Measurements from ENCODE around the gene SPTBN4. TPM values are rescaled to one million over a fixed set of nuclear protein-coding genes. Genes with fewer than 3 reads are reported as not detected.

The SPTBN4 gene
- total and polyA plus RNA-seq, 5 donors, result 3.2 to 6.4 (median 5.4) TPM

- 3% methylated on average over 43 of the region's 43 CpGs for WGBS
- Histone ChIP-seq H3K27ac (ENCODE audit: low read length) (peak overlapping the region; percentile 62), H3K4me3 (ENCODE audit: low read length) (peak overlapping the region; percentile 38), H3K27me3 (ENCODE audit: control insufficient read depth, insufficient read depth) (no peaks in the 10 kb centered on the region), H3K9me3 (ENCODE audit: control insufficient read depth, low read length) (no peaks in the 10 kb centered on the region), H3K4me1 (ENCODE audit: control insufficient read depth, insufficient read depth, low read length) (peaks cover 4% of the 10 kb centered on the region)
- DNase-seq (peak; percentile 66 to 90 (median 89)), ATAC-seq (peak in 1 of 2 donors; percentile 1)
- intact Hi-C loops (cut with DNase I), result loop anchor here (2.0 to 10.0 kb wide), 8 partner anchors 53 to 295 kb away; partner anchors contain the start of genes BLVRB (in 1 of the 4) and SPTBN4 (in 1 of the 4)
Observed at GRCh38 chr19:40599902-40600569, 133.2 kb downstream of the SPTBN4 start.

DNA sequence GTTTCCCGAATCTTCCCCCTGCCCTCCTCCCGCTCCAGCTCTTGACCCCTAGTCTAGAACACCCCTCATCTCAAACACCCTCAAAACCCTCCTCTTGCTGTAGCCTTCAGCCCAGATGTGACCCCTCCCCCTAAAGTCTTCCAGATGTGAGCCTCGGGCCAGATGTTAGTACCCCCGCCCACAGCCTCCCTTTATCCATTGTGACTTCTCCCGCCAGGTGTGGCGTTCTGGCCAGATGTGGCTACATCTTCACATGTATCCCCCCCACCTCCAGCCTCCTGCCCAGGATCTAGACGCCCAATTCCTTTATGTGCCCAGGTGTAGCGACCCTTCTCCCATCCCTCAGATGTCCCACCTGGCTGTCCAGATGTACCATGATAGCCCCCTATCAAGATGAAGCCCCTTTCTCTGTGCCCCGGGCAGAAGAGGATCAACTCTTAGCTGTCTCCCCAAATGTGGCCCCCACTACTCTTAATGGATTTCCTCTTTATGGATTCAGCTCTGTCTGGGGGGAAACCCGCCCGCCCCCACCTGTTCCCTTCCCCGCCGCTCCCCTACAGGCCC is 133.9 kb downstream of the SPTBN4 start:
- ATAC-seq (no peak), DNase-seq (peak in 2 of 3 donors; percentile 68 to 71)
- peak overlapping the region; percentile 55 for H3K4me3 ChIP-seq (ENCODE audit: low read length)
- no peaks in the 10 kb centered on the region for H3K9me3 ChIP-seq (ENCODE audit: control insufficient read depth, low read length)
- 9% methylated on average over 13 of the region's 13 CpGs for WGBS
- peak overlapping the region; percentile 62 for H3K27ac ChIP-seq (ENCODE audit: low read length)
- intact Hi-C loops (cut with DNase I), result loop anchor here in 1 of 4 donors (10.0 kb wide), 1 partner anchor 136 kb away; the partner anchor contains the start of genes BLVRB and SPTBN4
- H3K27me3 ChIP-seq (ENCODE audit: control insufficient read depth, insufficient read depth), result no peaks in the 10 kb centered on the region
- H3K4me1 ChIP-seq (ENCODE audit: control insufficient read depth, insufficient read depth, low read length), result peaks cover 4% of the 10 kb centered on the region

DNA sequence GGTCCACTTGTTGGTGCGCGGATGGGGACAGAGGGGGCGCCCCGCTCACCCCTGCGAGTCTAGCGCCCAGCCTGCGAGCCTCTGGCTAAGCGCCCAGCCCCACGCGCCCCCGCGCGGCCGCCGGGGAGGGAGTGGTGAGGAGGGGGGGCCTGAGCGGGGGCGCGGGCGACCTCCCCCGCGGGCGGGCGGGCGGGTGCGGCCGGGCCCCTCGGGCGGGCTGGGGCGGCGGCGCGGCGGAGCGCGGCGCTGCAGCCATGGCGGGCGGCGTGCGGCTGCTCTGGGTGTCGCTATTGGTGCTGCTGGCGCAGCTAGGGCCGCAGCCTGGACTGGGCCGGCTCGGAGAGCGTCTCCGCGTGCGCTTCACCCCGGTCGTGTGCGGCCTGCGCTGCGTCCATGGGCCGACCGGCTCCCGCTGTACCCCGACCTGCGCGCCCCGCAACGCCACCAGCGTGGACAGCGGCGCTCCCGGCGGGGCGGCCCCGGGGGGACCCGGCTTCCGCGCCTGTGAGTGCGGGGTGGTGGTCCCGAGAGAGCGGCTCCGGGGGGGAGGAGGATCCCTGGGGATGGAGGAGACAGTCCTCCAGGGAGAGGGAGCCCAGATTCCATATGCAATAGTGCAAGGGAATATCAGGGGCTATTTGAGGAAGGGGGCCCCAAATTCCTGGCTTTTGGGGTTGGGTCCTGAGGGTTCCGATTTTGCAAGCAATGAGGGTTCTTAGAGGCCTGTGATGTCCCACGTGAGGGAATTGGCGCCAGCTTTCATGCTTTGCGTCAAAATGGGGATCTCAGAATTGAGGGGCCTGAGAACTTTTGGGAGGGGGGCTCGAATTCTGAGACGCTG is 134.6 kb downstream of the SPTBN4 start, which contains the start of gene LTBP4:
Gene LTBP4 (plus strand): TSS at position 236 of the 841 bp plus-strand sequence. CDS start 19 bp downstream, at position 255.
- peak within 1 kb of the TSS; percentile 62 for H3K27ac ChIP-seq (ENCODE audit: low read length)
- peaks cover 4% of the 10 kb centered on the region for H3K4me1 ChIP-seq (ENCODE audit: control insufficient read depth, insufficient read depth, low read length)
- no peaks in the 10 kb centered on the region for H3K9me3 ChIP-seq (ENCODE audit: control insufficient read depth, low read length)
- peak; percentile 76 to 94 (median 92) for DNase-seq
- no peak for ATAC-seq
- WGBS, result 1% methylated on average over 82 of the region's 82 CpGs
- intact Hi-C loops (cut with DNase I), result loop anchor here in 1 of 4 donors (10.0 kb wide), 1 partner anchor 137 kb away; the partner anchor contains the start of genes BLVRB and SPTBN4
- H3K4me3 ChIP-seq (ENCODE audit: low read length), result peak within 1 kb of the TSS; percentile 55
- no peaks in the 10 kb centered on the region for H3K27me3 ChIP-seq (ENCODE audit: control insufficient read depth, insufficient read depth)

- Histone ChIP-seq H3K4me3 (ENCODE audit: low read length) (peak overlapping the region; percentile 39), H3K4me1 (ENCODE audit: control insufficient read depth, insufficient read depth, low read length) (peaks cover 6% of the 10 kb centered on the region), H3K27ac (ENCODE audit: low read length) (peak overlapping the region; percentile 40), H3K27me3 (ENCODE audit: control insufficient read depth, insufficient read depth) (no peaks in the 10 kb centered on the region), H3K9me3 (ENCODE audit: control insufficient read depth, low read length) (no peaks in the 10 kb centered on the region)
- DNase-seq (no peak), ATAC-seq (no peak)
- 25% methylated on average over 2 of the region's 2 CpGs for WGBS
- intact Hi-C loops (cut with DNase I), result loop anchor here in 1 of 4 donors (10.0 kb wide), 1 partner anchor 138 kb away; the partner anchor contains the start of genes BLVRB and SPTBN4
Observed at GRCh38 chr19:40603071-40603388, 136.2 kb downstream of the SPTBN4 start.

DNA sequence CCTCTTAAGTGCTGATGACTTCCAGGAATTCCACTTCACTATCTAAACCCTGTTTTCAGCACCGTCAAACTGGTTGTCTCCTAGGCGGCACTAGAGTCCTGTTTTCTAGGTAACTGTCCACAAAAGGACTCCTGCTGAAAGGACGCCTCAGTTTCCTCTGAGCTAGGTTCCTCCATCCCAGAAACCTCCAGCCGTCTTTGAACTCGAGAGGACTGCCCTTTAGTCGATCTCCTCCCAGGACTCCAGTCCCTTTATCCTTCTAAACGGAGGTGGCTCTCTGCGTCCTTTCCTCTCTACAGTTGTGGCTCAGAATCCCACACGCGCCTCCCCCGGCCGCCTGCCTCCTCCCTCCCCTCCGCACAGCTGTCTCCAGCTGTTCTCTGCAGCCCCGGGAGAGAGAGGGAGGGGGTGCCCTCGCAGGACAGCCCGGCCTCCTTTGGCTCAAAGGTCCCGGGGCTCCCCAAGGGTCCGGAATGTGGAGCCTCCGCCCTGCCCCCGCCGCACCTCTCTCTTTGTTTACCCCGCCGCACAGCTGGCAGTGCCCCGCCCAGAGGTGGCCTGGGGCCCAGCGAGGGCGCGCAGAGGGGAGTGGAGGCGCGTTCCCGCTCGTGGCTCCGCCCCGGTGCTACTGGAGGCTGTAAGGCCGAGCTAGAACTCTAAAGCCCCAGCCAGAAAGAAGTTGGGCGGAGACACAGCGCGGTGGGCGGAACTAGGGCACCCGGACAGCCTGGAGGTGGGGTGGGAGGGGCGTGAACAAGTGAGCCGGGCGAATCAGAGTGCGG is 136.8 kb downstream of the SPTBN4 start:
- DNase-seq (peak; percentile 98 to 99 (median 99)), ATAC-seq (peak; percentile 81 to 83)
- intact Hi-C loops (cut with DNase I), result loop anchor here in 1 of 4 donors (10.0 kb wide), 1 partner anchor 139 kb away; the partner anchor contains the start of genes BLVRB and SPTBN4
- WGBS, result under 1% methylated on average over 43 of the region's 43 CpGs
- H3K9me3 ChIP-seq (ENCODE audit: control insufficient read depth, low read length), result no peaks in the 10 kb centered on the region
- peak overlapping the region; percentile 40 for H3K27ac ChIP-seq (ENCODE audit: low read length)
- no peaks in the 10 kb centered on the region for H3K27me3 ChIP-seq (ENCODE audit: control insufficient read depth, insufficient read depth)
- peaks cover 6% of the 10 kb centered on the region for H3K4me1 ChIP-seq (ENCODE audit: control insufficient read depth, insufficient read depth, low read length)
- peak overlapping the region; percentile 39 for H3K4me3 ChIP-seq (ENCODE audit: low read length)

DNA sequence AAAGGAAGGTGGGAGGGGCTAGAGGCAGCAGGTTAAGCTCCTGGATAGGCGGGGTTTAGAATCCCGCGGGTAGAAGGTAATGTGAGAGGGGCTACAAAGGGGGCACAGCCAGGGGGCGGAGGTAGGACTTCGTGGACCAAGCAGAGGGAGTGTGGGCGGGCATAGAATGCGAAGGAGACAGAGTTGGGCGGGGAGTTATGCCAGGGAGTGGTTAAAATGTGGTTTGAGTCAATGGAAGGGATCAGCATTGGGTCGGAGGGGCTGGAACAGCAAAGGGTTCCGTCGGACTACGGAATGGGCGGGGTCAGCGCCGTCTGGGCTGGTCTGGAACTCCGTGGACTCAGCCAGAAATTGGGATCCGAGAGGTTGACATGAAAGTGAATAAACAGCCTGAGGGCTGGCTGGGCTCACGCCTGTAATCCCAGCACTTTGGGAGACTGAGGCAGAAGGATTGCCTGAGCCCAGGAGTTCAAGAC is 137.4 kb downstream of the SPTBN4 start:
- peaks cover 6% of the 10 kb centered on the region for H3K4me1 ChIP-seq (ENCODE audit: control insufficient read depth, insufficient read depth, low read length)
- H3K27me3 ChIP-seq (ENCODE audit: control insufficient read depth, insufficient read depth), result no peaks in the 10 kb centered on the region
- no peak for DNase-seq
- H3K9me3 ChIP-seq (ENCODE audit: control insufficient read depth, low read length), result no peaks in the 10 kb centered on the region
- 10% methylated on average over 18 of the region's 18 CpGs for WGBS
- intact Hi-C loops (cut with DNase I), result loop anchor here in 1 of 4 donors (10.0 kb wide), 1 partner anchor 139 kb away; the partner anchor contains the start of genes BLVRB and SPTBN4
- peak overlapping the region; percentile 39 for H3K4me3 ChIP-seq (ENCODE audit: low read length)
- H3K27ac ChIP-seq (ENCODE audit: low read length), result peak overlapping the region; percentile 40
- ATAC-seq, result no peak

DNA sequence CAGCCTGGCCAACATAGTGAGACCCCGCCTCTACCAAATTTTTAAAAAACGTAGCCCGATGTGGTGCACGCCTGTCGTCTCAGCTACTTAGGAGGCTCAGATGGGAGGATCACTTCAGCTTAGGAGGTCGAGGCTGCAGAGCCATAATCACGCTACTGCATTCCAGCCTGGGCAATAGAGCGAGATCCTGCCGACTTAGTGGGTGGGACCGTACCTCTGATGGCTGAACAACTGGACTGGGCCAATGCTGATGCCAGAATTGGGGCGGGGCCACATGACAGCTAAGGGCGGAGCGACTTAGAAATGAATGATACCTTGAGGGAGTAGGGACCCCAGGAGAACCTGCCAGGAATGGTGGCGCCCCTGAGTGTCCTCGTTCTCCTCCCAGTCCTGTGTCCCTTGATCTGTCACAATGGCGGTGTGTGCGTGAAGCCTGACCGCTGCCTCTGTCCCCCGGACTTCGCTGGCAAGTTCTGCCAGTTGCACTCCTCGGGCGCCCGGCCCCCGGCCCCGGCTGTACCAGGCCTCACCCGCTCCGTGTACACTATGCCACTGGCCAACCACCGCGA is 137.9 kb downstream of the SPTBN4 start:
- ATAC-seq (no peak), DNase-seq (peak in 2 of 3 donors; percentile 78)
- no peaks in the 10 kb centered on the region for H3K27me3 ChIP-seq (ENCODE audit: control insufficient read depth, insufficient read depth)
- peaks cover 6% of the 10 kb centered on the region for H3K4me1 ChIP-seq (ENCODE audit: control insufficient read depth, insufficient read depth, low read length)
- H3K4me3 ChIP-seq (ENCODE audit: low read length), result no peak overlapping the region
- H3K9me3 ChIP-seq (ENCODE audit: control insufficient read depth, low read length), result no peaks in the 10 kb centered on the region
- H3K27ac ChIP-seq (ENCODE audit: low read length), result no peak overlapping the region
- 38% methylated on average over 29 of the region's 29 CpGs for WGBS
- intact Hi-C loops (cut with DNase I), result loop anchor here in 1 of 4 donors (10.0 kb wide), 1 partner anchor 140 kb away; the partner anchor contains the start of genes BLVRB and SPTBN4

DNA sequence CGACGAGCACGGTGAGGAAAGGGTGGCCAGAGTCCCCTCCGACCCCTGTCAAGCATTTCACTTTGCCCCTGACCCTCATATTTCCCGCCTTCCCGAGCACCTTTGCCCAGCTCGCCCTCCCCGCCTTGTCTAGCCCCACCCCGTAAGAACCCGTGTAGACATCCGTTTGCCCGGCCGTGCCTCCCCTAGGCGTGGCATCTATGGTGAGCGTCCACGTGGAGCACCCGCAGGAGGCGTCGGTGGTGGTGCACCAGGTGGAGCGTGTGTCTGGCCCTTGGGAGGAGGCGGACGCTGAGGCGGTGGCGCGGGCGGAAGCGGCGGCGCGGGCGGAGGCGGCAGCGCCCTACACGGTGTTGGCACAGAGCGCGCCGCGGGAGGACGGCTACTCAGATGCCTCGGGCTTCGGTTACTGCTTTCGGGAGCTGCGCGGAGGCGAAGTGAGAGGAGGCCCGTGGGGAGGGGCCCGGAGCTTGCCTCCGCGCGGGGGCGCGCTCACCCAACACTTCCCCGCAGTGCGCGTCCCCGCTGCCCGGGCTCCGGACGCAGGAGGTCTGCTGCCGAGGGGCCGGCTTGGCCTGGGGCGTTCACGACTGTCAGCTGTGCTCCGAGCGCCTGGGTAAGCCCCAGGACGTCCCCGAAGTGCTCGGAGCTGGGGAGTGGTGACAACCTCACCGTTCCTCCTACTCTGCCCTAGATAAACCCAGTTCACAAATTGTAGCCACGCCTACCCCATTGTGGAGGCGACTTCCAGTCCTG is 138.6 kb downstream of the SPTBN4 start:
- no peaks in the 10 kb centered on the region for H3K9me3 ChIP-seq (ENCODE audit: control insufficient read depth, low read length)
- DNase-seq (peak; percentile 76 to 90 (median 89)), ATAC-seq (peak; percentile 3 to 8)
- 9% methylated on average over 71 of the region's 71 CpGs for WGBS
- H3K27me3 ChIP-seq (ENCODE audit: control insufficient read depth, insufficient read depth), result no peaks in the 10 kb centered on the region
- peak overlapping the region; percentile 21 for H3K4me3 ChIP-seq (ENCODE audit: low read length)
- H3K4me1 ChIP-seq (ENCODE audit: control insufficient read depth, insufficient read depth, low read length), result peaks cover 6% of the 10 kb centered on the region
- peak overlapping the region; percentile 19 for H3K27ac ChIP-seq (ENCODE audit: low read length)
- intact Hi-C loops (cut with DNase I), result loop anchor here in 1 of 4 donors (10.0 kb wide), 1 partner anchor 141 kb away; the partner anchor contains the start of genes BLVRB and SPTBN4

All from right cardiac atrium (tissue), 5 donors.